GM12878 (cell line): ENCODE data around the gene RAPGEF6. TPM values are rescaled to one million over a fixed set of nuclear protein-coding genes. Genes with fewer than 3 reads are reported as not detected.

ENCODE experiments used
- ATAC-seq: fragments of 200-7000 bp; cut with Tn5 transposase; 3 replicates; pipeline ENCODE4 v1.9.1; 2020; ENCODE audit warnings: mild to moderate bottlenecking, moderate library complexity
- BruUV-seq: library from RNA; stranded (reverse); fragments of 400-500 nt; replicated peaks from 2 replicates; lab custom pipeline; 2021; lab: Mats Ljungman, UMichigan
- CTCF ChIA-PET: fragments of 300-600 bp; sonication (Branson Sonifier 250); formaldehyde crosslinking; extraction: SDS; loops from one replicate; lab custom pipeline; 2021; ENCODE audit warnings: inconsistent platforms; lab: Yijun Ruan, JAX
- POLR2A ChIA-PET: fragments of 350-600 bp; formaldehyde crosslinking; extraction: SDS; loops from one replicate; lab custom pipeline; 2021; ENCODE audit warnings: inconsistent platforms; lab: Charles Lee
- RAD21 ChIA-PET: fragments of 300-600 bp; sonication (Branson Sonifier 250); formaldehyde crosslinking; loops from one replicate; lab custom pipeline; 2023; ENCODE audit warnings: antibody characterized with exemption; ENCODE audit not compliant: unreplicated experiment; lab: Charles Lee
- SMC1A ChIA-PET: fragments of 300-600 bp; sonication (Branson Sonifier 250); formaldehyde crosslinking; loops from one replicate; lab custom pipeline; 2023; ENCODE audit not compliant: unreplicated experiment, uncharacterized antibody; lab: Charles Lee
- DNase-seq: peaks from one replicate; pipeline ENCODE4 v3.0.0-alpha.2; 2011; ENCODE audit warnings: low read depth, low spot score
- FAIRE-seq: peaks from 3 replicates; lab custom pipeline; 2011; peaks lifted over from hg19 to GRCh38; lab: Jason Lieb, UNC
- H2AFZ ChIP-seq: 2 replicates; pipeline ENCODE4 v1.6.0; 2011; ENCODE audit warnings: low read depth, low read length, control low read depth; ENCODE audit not compliant: control insufficient read depth
- H3K27ac ChIP-seq: 2 replicates; pipeline ENCODE4 v1.5.1; 2011; ENCODE audit warnings: control low read depth; ENCODE audit not compliant: control insufficient read depth, insufficient read depth
- H3K27me3 ChIP-seq, 2 experiments: replicated peaks in 1 of 2; 2 replicates each; pipeline versions ENCODE4 v1.6.0 to v1.6.1; 2011; ENCODE audit warnings: low read length in 1 of 2; ENCODE audit not compliant: control insufficient read depth in 2 of 2, insufficient read depth in 2 of 2
- H3K36me3 ChIP-seq, 2 experiments: 2 replicates each; pipeline ENCODE4 v1.5.1; 2011; ENCODE audit warnings: low read length in 1 of 2; ENCODE audit not compliant: control insufficient read depth in 2 of 2, insufficient read depth in 2 of 2
- H3K4me1 ChIP-seq: 2 replicates; pipeline ENCODE4 v1.6.1; 2011; ENCODE audit warnings: mild to moderate bottlenecking, low read length, moderate library complexity, mixed read lengths; ENCODE audit not compliant: control insufficient read depth, insufficient read depth
- H3K4me2 ChIP-seq: 2 replicates; pipeline ENCODE4 v1.6.0; 2011; ENCODE audit warnings: control low read depth; ENCODE audit not compliant: control insufficient read depth, insufficient read depth
- H3K4me3 ChIP-seq: fragments of 200-600 bp; sonication (generic); 2 replicates; pipeline ENCODE4 v1.5.1; 2016
- H3K79me2 ChIP-seq: 2 replicates; pipeline ENCODE4 v1.6.0; 2011; ENCODE audit warnings: low read length; ENCODE audit not compliant: control insufficient read depth, insufficient read depth
- H3K9ac ChIP-seq: 2 replicates; pipeline ENCODE4 v1.8.0; 2011; ENCODE audit warnings: low read length, control low read depth, mixed read lengths; ENCODE audit not compliant: control insufficient read depth, insufficient read depth
- H3K9me3 ChIP-seq: replicated peaks from 3 replicates; pipeline ENCODE4 v1.5.1; 2011; ENCODE audit warnings: mild to moderate bottlenecking, low read length; ENCODE audit not compliant: control insufficient read depth, insufficient read depth
- H4K20me1 ChIP-seq: 2 replicates; pipeline ENCODE4 v1.6.0; 2011; ENCODE audit not compliant: control insufficient read depth, insufficient read depth
- FOXM1 ChIP-seq: IDR thresholded peaks from 2 replicates; pipeline ENCODE4 v1.6.1; 2012; ENCODE audit warnings: low read depth, mild to moderate bottlenecking, inconsistent platforms, low read length, moderate library complexity
- HDAC2 ChIP-seq: fragments of 200-600 bp; sonication (generic); IDR thresholded peaks from 2 replicates; pipeline ENCODE4 v1.6.1; 2017
- MEF2B ChIP-seq: fragments of 450-650 bp; IDR thresholded peaks from 2 replicates; pipeline ENCODE4 v1.6.1; 2018; ENCODE audit warnings: mild to moderate bottlenecking, moderate library complexity; ENCODE audit not compliant: partially characterized antibody, poor library complexity, severe bottlenecking
- NR2C2 ChIP-seq: IDR thresholded peaks from 2 replicates; pipeline ENCODE4 v1.6.1; 2011; ENCODE audit warnings: borderline replicate concordance, low read depth; ENCODE audit not compliant: control insufficient read depth, insufficient read length
- SPI1 ChIP-seq: IDR thresholded peaks from 2 replicates; pipeline ENCODE4 v1.6.1; 2011; ENCODE audit warnings: low read depth, mild to moderate bottlenecking, low read length, moderate library complexity, borderline replicate concordance; ENCODE audit not compliant: insufficient read depth
- TCF12 ChIP-seq: IDR thresholded peaks from 2 replicates; pipeline ENCODE4 v1.6.1; 2011; ENCODE audit warnings: low read depth, mild to moderate bottlenecking, low read length
- WRNIP1 ChIP-seq: IDR thresholded peaks from 2 replicates; pipeline ENCODE4 v1.6.1; 2011; ENCODE audit warnings: low read depth, low read length, improper control_type of control experiment, borderline replicate concordance
- WGBS: methylation state at CpG from one replicate; pipeline ENCODE4 v1.1.6; 2016; ENCODE audit warnings: low lambda C conversion rate; ENCODE audit not compliant: insufficient replicate concordance, insufficient coverage; ENCODE audit errors: missing lambda C conversion rate; 5-methylcytosine and 5-hydroxymethylcytosine counted together
- in situ Hi-C: fragments of 300-500 bp; cut with MboI; formaldehyde crosslinking; loops from 9 replicates; pipeline ENCODE4 v1.14.3; 2018; ENCODE audit warnings: mixed read lengths
- intact Hi-C: fragments of 100-400 bp; cut with micrococcal nuclease; formaldehyde crosslinking; loops from one replicate; pipeline ENCODE4 v1.14.2; 2022; ENCODE audit not compliant: unreplicated experiment
- polyA plus RNA-seq, 11 experiments: library from polyadenylated mRNA; depleted of rRNA in 4 of 11; unstranded in 6 of 11; stranded (reverse) in 5 of 11; fragments of >200 nt; fragmentation: Nextera tagmentation in 4 of 11; fragmentation: Illumina TruSeq in 1 of 11; extraction: Ambion mirVana in 4 of 11; extraction: Trizol in 1 of 11; gene quantifications; 1 replicate in 1 of 11; 2 replicates in 10 of 11; pipeline versions ENCODE4 v1.2.1 to v1.2.3, GENCODE V29; 2011 to 2016; ENCODE audit warnings: inconsistent platforms in 2 of 11, missing spikeins in 2 of 11, low read depth in 1 of 11
- total RNA-seq, 4 experiments: library from RNA; depleted of rRNA in 3 of 4; stranded (reverse); fragments of >200 nt in 3 of 4; fragmentation: Illumina TruSeq in 1 of 4; extraction: Trizol in 1 of 4; gene quantifications; 2 replicates each; pipeline versions ENCODE4 v1.2.1 to v1.2.3, GENCODE V29; 2013 to 2021
- TF ChIP-seq, protein P1 (sequence below): IDR thresholded peaks from 2 replicates; pipeline ENCODE4 v1.6.1; 2012; ENCODE audit warnings: mild to moderate bottlenecking, low read depth, low read length
- TF ChIP-seq, protein P2 (sequence below): IDR thresholded peaks from 2 replicates; pipeline ENCODE4 v1.6.1; 2012; ENCODE audit warnings: low read depth, low read length, improper control_type of control experiment

The RAPGEF6 gene
- total and polyA plus RNA-seq, 10 of the 15 experiments (the other 5 are each of a cell fraction or from before 2014, with no cell fraction given), result 2.9 to 24.0 (median 14.2) TPM

DNA sequence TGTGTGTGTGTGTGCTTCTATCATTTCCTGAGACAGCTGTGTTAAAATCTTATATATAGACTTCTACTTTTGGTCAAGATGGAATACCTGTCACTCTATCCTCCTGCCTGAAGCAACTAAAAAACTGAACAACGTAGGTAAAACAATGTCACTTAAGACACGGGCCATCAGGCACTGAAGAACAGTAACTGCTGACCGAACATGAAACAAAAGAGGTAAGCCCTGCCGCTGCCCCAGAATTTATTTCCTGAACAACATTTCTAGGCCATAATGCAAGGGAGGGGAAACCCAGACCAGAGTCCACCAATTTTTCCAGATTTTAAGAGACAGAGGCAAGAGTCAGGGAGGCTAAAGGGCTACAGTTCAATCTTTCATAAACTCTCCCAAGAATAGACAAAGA, 215.2 kb downstream of the RAPGEF6 start:
- Histone ChIP-seq H2AFZ (no peak overlapping the region), H3K4me2 (no peak overlapping the region), H3K9ac (no peak overlapping the region; the same call in 1 of the 2 replicates), H3K36me3 (peaks cover 0 to 7% of the 10 kb centered on the region in 2 experiments; a peak in 2 of 4 replicates), H3K27me3 (no peaks in the 10 kb centered on the region), H3K27ac (peak overlapping the region; percentile 54), H3K79me2 (no peaks in the 10 kb centered on the region), H3K4me3 (no peak overlapping the region), H3K4me1 (peaks cover 10% of the 10 kb centered on the region; the same call in 1 of the 2 replicates), H4K20me1 (no peaks in the 10 kb centered on the region), H3K9me3 (no peaks in the 10 kb centered on the region)
- CTCF ChIA-PET, result interaction anchor here (0.9 to 2.1 kb wide), 6 partner anchors 18 to 588 kb away, joined by 3 to 6 read pairs (median 5); no protein-coding TSS in a partner anchor
- FAIRE-seq, result no peak
- peak; percentile 12 for ATAC-seq
- in situ Hi-C loops (loop anchor here (10.0 to 25.0 kb wide), 3 partner anchors 555 to 1308 kb away; no protein-coding TSS in a partner anchor), intact Hi-C loops (loop anchor here (5.0 kb wide), 1 partner anchor 1313 kb away; no protein-coding TSS in a partner anchor)
- RAD21 ChIA-PET, result interaction anchor here (0.7 to 1.8 kb wide), 4 partner anchors 69 to 548 kb away, joined by 3 to 5 read pairs (median 3); no protein-coding TSS in a partner anchor
- SMC1A ChIA-PET, result interaction anchor here (0.6 to 2.2 kb wide), 4 partner anchors 47 to 791 kb away, joined by 4 to 5 read pairs (median 4); no protein-coding TSS in a partner anchor
- 0% methylated on average over 4 of the region's 4 CpGs for WGBS
- POLR2A ChIA-PET, result interaction anchor here (0.6 kb wide), 1 partner anchor 93 kb away, joined by 3 read pairs; no protein-coding TSS in a partner anchor
- DNase-seq, result no peak
- TF ChIP-seq FOXM1, result no peak
- no peak for TF ChIP-seq NR2C2
- no peak for TF ChIP-seq MEF2B
- no peak for TF ChIP-seq SPI1
- TF ChIP-seq TCF12, result no peak
- TF ChIP-seq, protein P1, sequence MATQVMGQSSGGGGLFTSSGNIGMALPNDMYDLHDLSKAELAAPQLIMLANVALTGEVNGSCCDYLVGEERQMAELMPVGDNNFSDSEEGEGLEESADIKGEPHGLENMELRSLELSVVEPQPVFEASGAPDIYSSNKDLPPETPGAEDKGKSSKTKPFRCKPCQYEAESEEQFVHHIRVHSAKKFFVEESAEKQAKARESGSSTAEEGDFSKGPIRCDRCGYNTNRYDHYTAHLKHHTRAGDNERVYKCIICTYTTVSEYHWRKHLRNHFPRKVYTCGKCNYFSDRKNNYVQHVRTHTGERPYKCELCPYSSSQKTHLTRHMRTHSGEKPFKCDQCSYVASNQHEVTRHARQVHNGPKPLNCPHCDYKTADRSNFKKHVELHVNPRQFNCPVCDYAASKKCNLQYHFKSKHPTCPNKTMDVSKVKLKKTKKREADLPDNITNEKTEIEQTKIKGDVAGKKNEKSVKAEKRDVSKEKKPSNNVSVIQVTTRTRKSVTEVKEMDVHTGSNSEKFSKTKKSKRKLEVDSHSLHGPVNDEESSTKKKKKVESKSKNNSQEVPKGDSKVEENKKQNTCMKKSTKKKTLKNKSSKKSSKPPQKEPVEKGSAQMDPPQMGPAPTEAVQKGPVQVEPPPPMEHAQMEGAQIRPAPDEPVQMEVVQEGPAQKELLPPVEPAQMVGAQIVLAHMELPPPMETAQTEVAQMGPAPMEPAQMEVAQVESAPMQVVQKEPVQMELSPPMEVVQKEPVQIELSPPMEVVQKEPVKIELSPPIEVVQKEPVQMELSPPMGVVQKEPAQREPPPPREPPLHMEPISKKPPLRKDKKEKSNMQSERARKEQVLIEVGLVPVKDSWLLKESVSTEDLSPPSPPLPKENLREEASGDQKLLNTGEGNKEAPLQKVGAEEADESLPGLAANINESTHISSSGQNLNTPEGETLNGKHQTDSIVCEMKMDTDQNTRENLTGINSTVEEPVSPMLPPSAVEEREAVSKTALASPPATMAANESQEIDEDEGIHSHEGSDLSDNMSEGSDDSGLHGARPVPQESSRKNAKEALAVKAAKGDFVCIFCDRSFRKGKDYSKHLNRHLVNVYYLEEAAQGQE, result no peak
- TF ChIP-seq WRNIP1, result no peak
- TF ChIP-seq, protein P2, sequence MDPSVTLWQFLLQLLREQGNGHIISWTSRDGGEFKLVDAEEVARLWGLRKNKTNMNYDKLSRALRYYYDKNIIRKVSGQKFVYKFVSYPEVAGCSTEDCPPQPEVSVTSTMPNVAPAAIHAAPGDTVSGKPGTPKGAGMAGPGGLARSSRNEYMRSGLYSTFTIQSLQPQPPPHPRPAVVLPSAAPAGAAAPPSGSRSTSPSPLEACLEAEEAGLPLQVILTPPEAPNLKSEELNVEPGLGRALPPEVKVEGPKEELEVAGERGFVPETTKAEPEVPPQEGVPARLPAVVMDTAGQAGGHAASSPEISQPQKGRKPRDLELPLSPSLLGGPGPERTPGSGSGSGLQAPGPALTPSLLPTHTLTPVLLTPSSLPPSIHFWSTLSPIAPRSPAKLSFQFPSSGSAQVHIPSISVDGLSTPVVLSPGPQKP, result no peak
- TF ChIP-seq HDAC2, result no peak
- no TSS peak for BruUV-seq
